ENCODE measurements around the gene FBXL2. TPM values are rescaled to one million over a fixed set of nuclear protein-coding genes. Genes with fewer than 3 reads are reported as not detected.
"Not testable (repeated sequence)": the region's sequence is repeated elsewhere in the genome, so short reads cannot be mapped to it uniquely, and the experiment has no call there.

Gene FBXL2
- total RNA-seq, 1 donor from 2014 or later: 8.1 TPM

GRCh38 chr3:33402936-33403335 is 125.7 kb downstream of the FBXL2 start:
- DNase-seq: no peak
- H3K36me3 ChIP-seq: peaks cover 94% of the 10 kb centered on the region
- intact Hi-C loops (cut with DNase I): no loop called here

GRCh38 chr3:33403756-33404155 is 126.5 kb downstream of the FBXL2 start:
- no peak overlapping the region for H3K4me3 ChIP-seq
- ATAC-seq: no peak
- H3K27me3 ChIP-seq (ENCODE audit: low read depth): no peaks in the 10 kb centered on the region
- no peaks in the 10 kb centered on the region for H3K9me3 ChIP-seq
- H3K36me3 ChIP-seq: peaks cover 94% of the 10 kb centered on the region
- H3K4me1 ChIP-seq: no peaks in the 10 kb centered on the region
- no peak overlapping the region for H3K27ac ChIP-seq
- intact Hi-C loops (cut with DNase I): no loop called here
- TF ChIP-seq CTCF (IDR thresholded peaks at IDR 0.05): no peak
- DNase-seq: no peak

More at GRCh38 chr3:33402936-33403335, 125.7 kb downstream of the FBXL2 start:
- Histone ChIP-seq H3K4me1 (no peaks in the 10 kb centered on the region), H3K4me3 (no peak overlapping the region), H3K27ac (no peak overlapping the region), H3K27me3 (ENCODE audit: low read depth) (no peaks in the 10 kb centered on the region), H3K9me3 (no peaks in the 10 kb centered on the region)
- ATAC-seq: no peak
- no peak for TF ChIP-seq CTCF (IDR thresholded peaks at IDR 0.05)

- DNase-seq; H3K4me3 ChIP-seq; H3K27ac ChIP-seq; H3K4me1 ChIP-seq; H3K27me3 ChIP-seq (ENCODE audit: low read depth); ATAC-seq; H3K9me3 ChIP-seq; intact Hi-C loops (cut with DNase I): not testable (repeated sequence)
- H3K36me3 ChIP-seq: peaks cover 90% of the 10 kb centered on the region
Observed at GRCh38 chr3:33410816-33411215, 133.6 kb downstream of the FBXL2 start.

GRCh38 chr3:33417066-33417673 is 139.9 kb downstream of the FBXL2 start:
- no peak overlapping the region for H3K4me3 ChIP-seq
- H3K9me3 ChIP-seq: no peaks in the 10 kb centered on the region
- peaks cover 68% of the 10 kb centered on the region for H3K36me3 ChIP-seq
- DNase-seq (no peak), ATAC-seq (no peak)
- TF ChIP-seq CTCF (IDR thresholded peaks at IDR 0.05): no peak
- no peaks in the 10 kb centered on the region for H3K27me3 ChIP-seq (ENCODE audit: low read depth)
- intact Hi-C loops (cut with DNase I): no loop called here
- no peak overlapping the region for H3K27ac ChIP-seq
- H3K4me1 ChIP-seq: no peaks in the 10 kb centered on the region

GRCh38 chr3:33419948-33420347 is 142.7 kb downstream of the FBXL2 start:
- Histone ChIP-seq H3K4me3 (no peak overlapping the region), H3K27ac (peak overlapping the region; percentile 33), H3K36me3 (peaks cover 70% of the 10 kb centered on the region), H3K9me3 (no peaks in the 10 kb centered on the region), H3K27me3 (ENCODE audit: low read depth) (no peaks in the 10 kb centered on the region), H3K4me1 (no peaks in the 10 kb centered on the region)
- no peak for DNase-seq
- no peak for ATAC-seq
- intact Hi-C loops (cut with DNase I): no loop called here
- no peak for TF ChIP-seq CTCF (IDR thresholded peaks at IDR 0.05)

GRCh38 chr3:33420966-33421365 is 143.7 kb downstream of the FBXL2 start:
- H3K9me3 ChIP-seq: no peaks in the 10 kb centered on the region
- H3K27ac ChIP-seq: no peak overlapping the region
- H3K27me3 ChIP-seq (ENCODE audit: low read depth): no peaks in the 10 kb centered on the region
- ATAC-seq: no peak
- no peak for TF ChIP-seq CTCF (IDR thresholded peaks at IDR 0.05)
- H3K4me1 ChIP-seq: no peaks in the 10 kb centered on the region
- intact Hi-C loops (cut with DNase I): no loop called here
- peaks cover 65% of the 10 kb centered on the region for H3K36me3 ChIP-seq
- H3K4me3 ChIP-seq: no peak overlapping the region
- no peak for DNase-seq
